ENCODE data around the gene ZNF775.

Gene ZNF775

GRCh38 chr7:150378853-150379440 lies at the start of gene ZNF775:
ZNF775 (plus strand) TSS chr7:150379330; CDS start chr7:150388471, 9,141 bp downstream.
- TF ChIP-seq CTCF (IDR thresholded peaks at IDR 0.05) (no peak), ZFX (IDR thresholded peaks at IDR 0.05; ENCODE audit: borderline replicate concordance) (no peak)
- peak within 1 kb of the TSS; percentile 98 for H3K27ac ChIP-seq

- no peak overlapping the region for H3K27ac ChIP-seq
- TF ChIP-seq ZFX (IDR thresholded peaks at IDR 0.05; ENCODE audit: borderline replicate concordance) = no peak
- no peak for TF ChIP-seq CTCF (IDR thresholded peaks at IDR 0.05)
These were observed 49.6 kb upstream of the ZNF775 start for GRCh38 chr7:150329331-150330120.

- no peak for TF ChIP-seq ZFX (IDR thresholded peaks at IDR 0.05; ENCODE audit: borderline replicate concordance)
- H3K27ac ChIP-seq = no peak overlapping the region
These were observed 48.8 kb upstream of the ZNF775 start for GRCh38 chr7:150330211-150330885.

GRCh38 chr7:150332852-150333635 lies 46.1 kb upstream of the ZNF775 start:
- TF ChIP-seq ZFX (IDR thresholded peaks at IDR 0.05; ENCODE audit: borderline replicate concordance) (no peak), CTCF (IDR thresholded peaks at IDR 0.05) (no peak)
- no peak overlapping the region for H3K27ac ChIP-seq

- no peak overlapping the region for H3K27ac ChIP-seq
- TF ChIP-seq ZFX (IDR thresholded peaks at IDR 0.05; ENCODE audit: borderline replicate concordance) = no peak
- TF ChIP-seq CTCF (IDR thresholded peaks at IDR 0.05) = no peak
These were observed 45.5 kb upstream of the ZNF775 start for GRCh38 chr7:150333659-150334058.

GRCh38 chr7:150334108-150334507 lies 45.0 kb upstream of the ZNF775 start:
- H3K27ac ChIP-seq = no peak overlapping the region
- TF ChIP-seq CTCF (IDR thresholded peaks at IDR 0.05) (no peak), ZFX (IDR thresholded peaks at IDR 0.05; ENCODE audit: borderline replicate concordance) (no peak)

GRCh38 chr7:150335108-150335773 lies 43.9 kb upstream of the ZNF775 start:
- TF ChIP-seq ZFX (IDR thresholded peaks at IDR 0.05; ENCODE audit: borderline replicate concordance) = no peak
- H3K27ac ChIP-seq = no peak overlapping the region

Measured in 22Rv1 (cell line).